Choroid plexus epithelial cell (primary cell): Measurements from ENCODE around the gene METTL16.

Experiments used
- DNase-seq: peaks from one replicate; pipeline ENCODE4 v3.0.0-alpha.2; 2010; ENCODE audit warnings: low read depth
- H3K4me3 ChIP-seq: 2 replicates; pipeline ENCODE4 v1.5.1; 2011; ENCODE audit warnings: low read depth, mild to moderate bottlenecking, control low read depth, low read length, moderate library complexity
- TF ChIP-seq, protein P1 (sequence below): conservative IDR thresholded peaks from 2 replicates; pipeline ENCODE4 v1.5.1; 2011; ENCODE audit warnings: low read depth, mild to moderate bottlenecking, control low read depth, inconsistent platforms, low read length, moderate library complexity

The METTL16 gene

GRCh38 chr17:2478458-2478857, 33.2 kb downstream of the METTL16 start:
- DNase-seq: no peak
- H3K4me3 ChIP-seq: no peak overlapping the region
- TF ChIP-seq, protein P1, sequence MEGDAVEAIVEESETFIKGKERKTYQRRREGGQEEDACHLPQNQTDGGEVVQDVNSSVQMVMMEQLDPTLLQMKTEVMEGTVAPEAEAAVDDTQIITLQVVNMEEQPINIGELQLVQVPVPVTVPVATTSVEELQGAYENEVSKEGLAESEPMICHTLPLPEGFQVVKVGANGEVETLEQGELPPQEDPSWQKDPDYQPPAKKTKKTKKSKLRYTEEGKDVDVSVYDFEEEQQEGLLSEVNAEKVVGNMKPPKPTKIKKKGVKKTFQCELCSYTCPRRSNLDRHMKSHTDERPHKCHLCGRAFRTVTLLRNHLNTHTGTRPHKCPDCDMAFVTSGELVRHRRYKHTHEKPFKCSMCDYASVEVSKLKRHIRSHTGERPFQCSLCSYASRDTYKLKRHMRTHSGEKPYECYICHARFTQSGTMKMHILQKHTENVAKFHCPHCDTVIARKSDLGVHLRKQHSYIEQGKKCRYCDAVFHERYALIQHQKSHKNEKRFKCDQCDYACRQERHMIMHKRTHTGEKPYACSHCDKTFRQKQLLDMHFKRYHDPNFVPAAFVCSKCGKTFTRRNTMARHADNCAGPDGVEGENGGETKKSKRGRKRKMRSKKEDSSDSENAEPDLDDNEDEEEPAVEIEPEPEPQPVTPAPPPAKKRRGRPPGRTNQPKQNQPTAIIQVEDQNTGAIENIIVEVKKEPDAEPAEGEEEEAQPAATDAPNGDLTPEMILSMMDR: no peak

- TF ChIP-seq, protein P1: no peak
- DNase-seq: no peak
- no peak overlapping the region for H3K4me3 ChIP-seq
These were observed 36.6 kb downstream of the METTL16 start for GRCh38 chr17:2475056-2475455.

DNA sequence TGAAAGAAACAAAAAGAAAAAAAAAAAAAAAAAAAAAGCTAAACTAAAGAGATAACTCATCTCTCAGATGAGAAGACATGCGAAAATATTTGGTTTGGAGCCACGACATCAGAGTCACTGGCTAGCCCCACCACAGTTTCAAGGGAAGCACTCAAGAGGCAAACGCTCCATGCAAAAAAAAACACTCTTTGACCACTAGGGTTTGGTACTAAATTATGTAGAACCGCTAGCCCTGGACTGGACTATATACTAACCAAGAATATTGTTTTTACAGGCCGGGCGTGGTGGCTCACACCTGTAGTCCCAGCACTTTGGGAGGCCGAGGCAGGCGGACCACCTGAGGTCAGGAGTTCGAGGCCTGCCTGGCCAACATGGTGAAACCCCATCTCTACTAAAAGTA, 37.3 kb downstream of the METTL16 start:
- TF ChIP-seq, protein P1: no peak
- H3K4me3 ChIP-seq: no peak overlapping the region
- no peak for DNase-seq

DNA sequence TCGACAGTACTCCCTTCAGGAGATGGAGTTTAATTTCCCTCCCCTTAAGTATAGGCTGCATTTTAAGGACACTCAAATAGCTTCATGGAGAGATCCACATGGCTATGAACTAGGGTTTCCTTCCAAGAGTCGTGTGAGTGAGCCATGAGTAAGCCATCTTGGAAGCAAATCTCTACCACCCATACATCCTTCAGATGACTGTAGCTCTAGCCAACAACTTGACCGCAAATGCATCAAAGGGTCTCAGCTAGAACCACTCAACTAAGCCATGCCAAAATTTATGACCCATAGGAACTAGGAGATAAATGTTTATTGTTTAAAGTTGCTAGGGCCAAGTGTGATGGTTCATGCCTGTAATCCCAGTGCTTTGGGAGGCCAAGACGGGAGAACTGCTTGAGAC, 43.4 kb downstream of the METTL16 start:
- DNase-seq: no peak
- no peak overlapping the region for H3K4me3 ChIP-seq
- TF ChIP-seq, protein P1: no peak

GRCh38 chr17:2466931-2467330, 44.8 kb downstream of the METTL16 start:
- no peak overlapping the region for H3K4me3 ChIP-seq
- TF ChIP-seq, protein P1: no peak
- DNase-seq: no peak

DNA sequence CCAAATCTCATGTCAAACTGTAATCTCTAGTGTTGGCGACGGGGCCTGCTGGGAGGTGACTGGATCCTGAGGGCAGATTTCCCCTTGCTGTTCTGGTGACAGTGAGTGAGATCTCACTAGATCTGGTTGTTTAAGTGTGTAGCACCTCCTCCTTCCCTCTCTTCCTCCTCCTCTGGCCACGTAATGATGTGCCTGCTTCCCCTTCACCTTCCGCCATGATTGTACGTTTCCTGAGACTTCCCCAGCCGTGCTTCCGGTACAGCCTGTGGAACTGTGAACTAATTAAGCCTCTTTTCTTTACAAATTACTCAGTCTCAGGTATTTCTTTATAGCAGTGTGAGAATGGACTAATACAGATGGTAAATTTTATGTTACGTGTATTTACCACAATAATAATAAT, 49.2 kb downstream of the METTL16 start:
- TF ChIP-seq, protein P1: no peak
- no peak overlapping the region for H3K4me3 ChIP-seq
- no peak for DNase-seq

DNA sequence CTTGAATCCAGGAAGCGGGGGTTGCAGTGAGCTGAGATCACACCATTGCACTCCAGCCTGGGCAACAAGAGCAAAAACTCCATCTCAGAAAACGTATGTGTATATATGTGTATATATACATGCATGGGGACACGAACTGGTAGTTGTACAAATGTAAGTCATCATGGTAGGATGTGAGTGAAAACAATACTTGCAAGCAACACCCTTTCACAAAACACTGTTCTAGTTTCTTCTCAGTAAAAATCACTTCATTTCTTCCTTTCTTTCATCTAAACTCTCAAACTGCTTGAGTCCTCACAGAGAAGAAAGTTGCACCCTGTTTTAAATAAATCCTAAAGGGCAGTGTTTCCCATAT, 51.8 kb downstream of the METTL16 start:
- DNase-seq: no peak
- TF ChIP-seq, protein P1: no peak
- H3K4me3 ChIP-seq: no peak overlapping the region
